ENCODE measurements around the gene IL12A. TPM values are rescaled to one million over a fixed set of nuclear protein-coding genes. Genes with fewer than 3 reads are reported as not detected.

IL12A gene
- total and polyA plus RNA-seq, 4 experiments from 2014 or later: 0.44 to 0.53 TPM; not detected in 2

GRCh38 chr3:159991591-159991990, 3.0 kb downstream of the IL12A start:
- H3K4me1 Mint-ChIP-seq: peaks cover 9 to 47% (median 17%) of the 10 kb centered on the region in 4 donors
- Histone ChIP-seq H3K4me3 (ENCODE audit: low read length in 2 of 2) (no peak overlapping the region), H3K27ac (ENCODE audit: low read depth, low read length) (no peak overlapping the region), H3K9me3 (ENCODE audit: control insufficient read depth in 1 of 2, low read length in 2 of 2) (no peaks in the 10 kb centered on the region), H3K4me1 (ENCODE audit: insufficient read depth, low read length) (peaks cover 12% of the 10 kb centered on the region), H3K27me3 (ENCODE audit: insufficient read depth, low read length) (no peaks in the 10 kb centered on the region), H3K36me3 (ENCODE audit: insufficient read depth, low read length) (no peaks in the 10 kb centered on the region)
- DNase-seq: no peak
- H3K9me3 Mint-ChIP-seq: no peaks in the 10 kb centered on the region
- H3K27ac Mint-ChIP-seq: peak overlapping the region in 2 of 7 donors; percentile 23 to 57
- no peak overlapping the region for H3K4me3 Mint-ChIP-seq
- H3K36me3 Mint-ChIP-seq: peaks cover 0 to 4% of the 10 kb centered on the region in 2 donors
- no peaks in the 10 kb centered on the region for H3K27me3 Mint-ChIP-seq
- intact Hi-C loops (cut with micrococcal nuclease): no loop called here
- ChIA-PET CTCF (ENCODE audit: partially characterized antibody) (interaction anchor here (1.7 to 7.1 kb wide), 3 partner anchors 10 to 422 kb away, joined by 4 to 128 read pairs (median 5); no protein-coding TSS in a partner anchor), POLR2A (ENCODE audit: partially characterized antibody) (no interaction called here)

GRCh38 chr3:159992589-159992988, 4.0 kb downstream of the IL12A start:
- intact Hi-C loops (cut with micrococcal nuclease): no loop called here
- no peak overlapping the region for H3K27ac ChIP-seq (ENCODE audit: low read depth, low read length)
- ChIA-PET CTCF (ENCODE audit: partially characterized antibody) (interaction anchor here (1.7 to 7.1 kb wide), 4 partner anchors 10 to 421 kb away, joined by 3 to 128 read pairs (median 4); no protein-coding TSS in a partner anchor), POLR2A (ENCODE audit: partially characterized antibody) (no interaction called here)
- Mint-ChIP-seq H3K27me3 (no peaks in the 10 kb centered on the region), H3K36me3 (peaks cover 0 to 4% of the 10 kb centered on the region in 2 donors), H3K4me3 (no peak overlapping the region), H3K27ac (no peak overlapping the region), H3K4me1 (peaks cover 9 to 42% (median 15%) of the 10 kb centered on the region in 4 donors), H3K9me3 (no peaks in the 10 kb centered on the region)
- no peaks in the 10 kb centered on the region for H3K36me3 ChIP-seq (ENCODE audit: insufficient read depth, low read length)
- peaks cover 10% of the 10 kb centered on the region for H3K4me1 ChIP-seq (ENCODE audit: insufficient read depth, low read length)
- H3K9me3 ChIP-seq (ENCODE audit: control insufficient read depth in 1 of 2, low read length in 2 of 2): no peaks in the 10 kb centered on the region
- no peak for DNase-seq
- no peak overlapping the region for H3K4me3 ChIP-seq (ENCODE audit: low read length in 2 of 2)
- H3K27me3 ChIP-seq (ENCODE audit: insufficient read depth, low read length): no peaks in the 10 kb centered on the region

GRCh38 chr3:159994182-159994581, 5.5 kb downstream of the IL12A start:
- H3K9me3 Mint-ChIP-seq: no peaks in the 10 kb centered on the region
- peaks cover 0 to 4% of the 10 kb centered on the region in 2 donors for H3K36me3 Mint-ChIP-seq
- peaks cover under 1 to 26% (median 4%) of the 10 kb centered on the region in 4 donors for H3K4me1 Mint-ChIP-seq
- intact Hi-C loops (cut with micrococcal nuclease): no loop called here
- Histone ChIP-seq H3K4me1 (ENCODE audit: insufficient read depth, low read length) (no peaks in the 10 kb centered on the region), H3K27ac (ENCODE audit: low read depth, low read length) (no peak overlapping the region), H3K27me3 (ENCODE audit: insufficient read depth, low read length) (no peaks in the 10 kb centered on the region), H3K36me3 (ENCODE audit: insufficient read depth, low read length) (no peaks in the 10 kb centered on the region), H3K4me3 (ENCODE audit: low read length in 2 of 2) (no peak overlapping the region), H3K9me3 (ENCODE audit: control insufficient read depth in 1 of 2, low read length in 2 of 2) (no peaks in the 10 kb centered on the region)
- no peak overlapping the region for H3K4me3 Mint-ChIP-seq
- POLR2A ChIA-PET (ENCODE audit: partially characterized antibody): no interaction called here
- DNase-seq: no peak
- CTCF ChIA-PET (ENCODE audit: partially characterized antibody): interaction anchor here (2.3 kb wide), 1 partner anchor 9 kb away, joined by 11 read pairs; no protein-coding TSS in a partner anchor
- H3K27me3 Mint-ChIP-seq: no peaks in the 10 kb centered on the region
- H3K27ac Mint-ChIP-seq: no peak overlapping the region

- H3K4me1 Mint-ChIP-seq: peaks cover 0 to 21% (median 2%) of the 10 kb centered on the region in 4 donors
- no peak overlapping the region for H3K4me3 Mint-ChIP-seq
These were observed 6.5 kb downstream of the IL12A start for GRCh38 chr3:159995091-159995490.

GRCh38 chr3:159996018-159996417, 7.4 kb downstream of the IL12A start:
- no peak overlapping the region for H3K4me3 Mint-ChIP-seq
- H3K4me3 ChIP-seq (ENCODE audit: low read length in 2 of 2): no peak overlapping the region
- no peaks in the 10 kb centered on the region for H3K36me3 ChIP-seq (ENCODE audit: insufficient read depth, low read length)
- no peaks in the 10 kb centered on the region for H3K4me1 ChIP-seq (ENCODE audit: insufficient read depth, low read length)
- intact Hi-C loops (cut with micrococcal nuclease): no loop called here
- CTCF ChIA-PET (ENCODE audit: partially characterized antibody): interaction anchor here (1.5 to 2.0 kb wide), 2 partner anchors 9 to 10 kb away, joined by 5 to 8 read pairs; no protein-coding TSS in a partner anchor
- no peaks in the 10 kb centered on the region for H3K27me3 ChIP-seq (ENCODE audit: insufficient read depth, low read length)
- H3K9me3 Mint-ChIP-seq: no peaks in the 10 kb centered on the region
- no peak overlapping the region for H3K27ac ChIP-seq (ENCODE audit: low read depth, low read length)
- H3K36me3 Mint-ChIP-seq: peaks cover 0 to 4% of the 10 kb centered on the region in 2 donors
- H3K27me3 Mint-ChIP-seq: no peaks in the 10 kb centered on the region
- POLR2A ChIA-PET (ENCODE audit: partially characterized antibody): no interaction called here
- H3K9me3 ChIP-seq (ENCODE audit: control insufficient read depth in 1 of 2, low read length in 2 of 2): no peaks in the 10 kb centered on the region
- no peak for DNase-seq
- H3K4me1 Mint-ChIP-seq: peaks cover 0 to 12% (median 0%) of the 10 kb centered on the region in 4 donors
- no peak overlapping the region for H3K27ac Mint-ChIP-seq

More at GRCh38 chr3:159995091-159995490, 6.5 kb downstream of the IL12A start:
- Mint-ChIP-seq H3K9me3 (no peaks in the 10 kb centered on the region), H3K27ac (no peak overlapping the region), H3K36me3 (peaks cover 0 to 4% of the 10 kb centered on the region in 2 donors), H3K27me3 (no peaks in the 10 kb centered on the region)
- Histone ChIP-seq H3K36me3 (ENCODE audit: insufficient read depth, low read length) (no peaks in the 10 kb centered on the region), H3K4me3 (ENCODE audit: low read length in 2 of 2) (no peak overlapping the region), H3K9me3 (ENCODE audit: control insufficient read depth in 1 of 2, low read length in 2 of 2) (no peaks in the 10 kb centered on the region), H3K27ac (ENCODE audit: low read depth, low read length) (no peak overlapping the region), H3K27me3 (ENCODE audit: insufficient read depth, low read length) (no peaks in the 10 kb centered on the region), H3K4me1 (ENCODE audit: insufficient read depth, low read length) (no peaks in the 10 kb centered on the region)
- intact Hi-C loops (cut with micrococcal nuclease): no loop called here
- POLR2A ChIA-PET (ENCODE audit: partially characterized antibody): no interaction called here
- CTCF ChIA-PET (ENCODE audit: partially characterized antibody): interaction anchor here (1.5 to 2.3 kb wide), 3 partner anchors 9 to 11 kb away, joined by 5 to 11 read pairs (median 8); no protein-coding TSS in a partner anchor
- DNase-seq: no peak

- H3K27ac Mint-ChIP-seq: no peak overlapping the region
- no peak overlapping the region for H3K27ac ChIP-seq (ENCODE audit: low read depth, low read length)
- no peak for DNase-seq
- POLR2A ChIA-PET (ENCODE audit: partially characterized antibody): no interaction called here
- intact Hi-C loops (cut with micrococcal nuclease): no loop called here
- H3K36me3 ChIP-seq (ENCODE audit: insufficient read depth, low read length): no peaks in the 10 kb centered on the region
- H3K27me3 ChIP-seq (ENCODE audit: insufficient read depth, low read length): no peaks in the 10 kb centered on the region
- H3K9me3 ChIP-seq (ENCODE audit: control insufficient read depth in 1 of 2, low read length in 2 of 2): no peaks in the 10 kb centered on the region
- no peaks in the 10 kb centered on the region for H3K27me3 Mint-ChIP-seq
- no peaks in the 10 kb centered on the region for H3K4me1 ChIP-seq (ENCODE audit: insufficient read depth, low read length)
- peaks cover 0 to 4% of the 10 kb centered on the region in 2 donors for H3K36me3 Mint-ChIP-seq
- H3K4me3 ChIP-seq (ENCODE audit: low read length in 2 of 2): no peak overlapping the region
- H3K9me3 Mint-ChIP-seq: no peaks in the 10 kb centered on the region
- CTCF ChIA-PET (ENCODE audit: partially characterized antibody): interaction anchor here (13.1 kb wide), 1 partner anchor 8 kb away, joined by 128 read pairs; the partner anchor contains the start of gene IL12A
- H3K4me3 Mint-ChIP-seq: no peak overlapping the region
- H3K4me1 Mint-ChIP-seq: peaks cover 0 to 3% (median 0%) of the 10 kb centered on the region in 4 donors
These were observed 8.3 kb downstream of the IL12A start for GRCh38 chr3:159996959-159997358.

- H3K4me3 ChIP-seq (ENCODE audit: low read length in 2 of 2): no peak overlapping the region
- H3K36me3 ChIP-seq (ENCODE audit: insufficient read depth, low read length): no peaks in the 10 kb centered on the region
- H3K9me3 ChIP-seq (ENCODE audit: control insufficient read depth in 1 of 2, low read length in 2 of 2): no peaks in the 10 kb centered on the region
- H3K4me1 Mint-ChIP-seq: no peaks in the 10 kb centered on the region
- ChIA-PET POLR2A (ENCODE audit: partially characterized antibody) (no interaction called here), CTCF (ENCODE audit: partially characterized antibody) (interaction anchor here (13.1 kb wide), 1 partner anchor 12 kb away, joined by 128 read pairs; the partner anchor contains the start of gene IL12A)
- intact Hi-C loops (cut with micrococcal nuclease): no loop called here
- no peaks in the 10 kb centered on the region for H3K27me3 Mint-ChIP-seq
- no peaks in the 10 kb centered on the region for H3K27me3 ChIP-seq (ENCODE audit: insufficient read depth, low read length)
- DNase-seq: no peak
- no peak overlapping the region for H3K27ac ChIP-seq (ENCODE audit: low read depth, low read length)
- H3K36me3 Mint-ChIP-seq: no peaks in the 10 kb centered on the region
- no peak overlapping the region for H3K27ac Mint-ChIP-seq
- no peaks in the 10 kb centered on the region for H3K4me1 ChIP-seq (ENCODE audit: insufficient read depth, low read length)
- H3K9me3 Mint-ChIP-seq: no peaks in the 10 kb centered on the region
- no peak overlapping the region for H3K4me3 Mint-ChIP-seq
These were observed 12.6 kb downstream of the IL12A start for GRCh38 chr3:160001148-160001760.
